SK-N-MC (cell line): ENCODE data around the gene RPS26.

Experiments used
- EZH2 ChIP-seq: fragments of 200-600 bp; sonication (generic); IDR thresholded peaks from one replicate; pipeline ENCODE4 v1.6.1; 2017; ENCODE audit warnings: antibody characterized with exemption
- POLR2AphosphoS5 ChIP-seq: IDR thresholded peaks from 2 replicates; pipeline ENCODE4 v1.6.1; 2012; ENCODE audit warnings: mild to moderate bottlenecking, low read depth, low read length, borderline replicate concordance

GRCh38 chr12:56004211-56004610 is 37.5 kb upstream of the RPS26 start:
- no peak for TF ChIP-seq EZH2
- TF ChIP-seq POLR2AphosphoS5 = no peak
